HG03103 (cell line): ENCODE results near the gene NEURL1B.

Experiments used
- ATAC-seq: cut with Tn5 transposase; IDR thresholded peaks from one replicate; pipeline ENCODE4 v1.9.1; 2021; ENCODE audit warnings: low read depth; ENCODE audit not compliant: unreplicated experiment

The NEURL1B gene

DNA sequence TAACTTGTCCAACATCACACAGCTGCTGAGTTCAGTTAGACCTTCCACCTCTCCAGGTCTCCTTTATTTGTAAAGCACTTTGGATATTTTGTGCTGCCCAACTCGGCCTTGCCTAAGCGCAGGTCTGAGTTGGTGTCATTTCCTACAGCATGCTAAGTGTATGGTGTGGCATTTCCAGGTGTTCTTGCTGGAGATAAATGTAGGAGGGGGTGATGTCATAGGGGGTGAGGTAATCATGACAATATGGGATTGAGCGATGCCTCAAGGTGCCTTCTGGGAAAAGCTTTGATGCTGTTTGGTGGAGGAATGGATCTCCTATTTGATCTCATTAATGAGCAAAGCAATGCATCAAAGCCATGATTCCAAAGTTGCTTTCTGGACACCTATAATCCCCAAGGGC, 32.3 kb upstream of the NEURL1B start:
- ATAC-seq = no peak

DNA sequence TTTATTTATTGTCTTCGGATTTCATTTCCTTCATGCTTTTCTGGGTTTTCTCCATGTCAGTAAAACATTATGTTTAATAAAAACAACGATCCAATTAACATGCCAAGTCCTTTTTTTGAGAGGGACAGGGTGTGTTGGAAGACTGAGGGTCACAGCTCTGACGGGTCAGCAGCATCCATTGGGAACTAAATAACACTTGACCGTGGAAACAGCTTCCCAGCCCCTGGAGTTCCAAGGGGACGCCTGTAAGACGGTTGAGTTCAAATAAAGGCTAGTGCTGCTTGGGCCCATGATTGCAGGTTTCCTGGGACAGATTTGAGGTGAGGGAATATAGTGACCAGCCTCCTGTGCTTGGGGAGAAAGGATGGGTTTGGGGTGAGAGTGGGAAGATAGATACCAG, 30.4 kb upstream of the NEURL1B start:
- ATAC-seq = no peak

DNA sequence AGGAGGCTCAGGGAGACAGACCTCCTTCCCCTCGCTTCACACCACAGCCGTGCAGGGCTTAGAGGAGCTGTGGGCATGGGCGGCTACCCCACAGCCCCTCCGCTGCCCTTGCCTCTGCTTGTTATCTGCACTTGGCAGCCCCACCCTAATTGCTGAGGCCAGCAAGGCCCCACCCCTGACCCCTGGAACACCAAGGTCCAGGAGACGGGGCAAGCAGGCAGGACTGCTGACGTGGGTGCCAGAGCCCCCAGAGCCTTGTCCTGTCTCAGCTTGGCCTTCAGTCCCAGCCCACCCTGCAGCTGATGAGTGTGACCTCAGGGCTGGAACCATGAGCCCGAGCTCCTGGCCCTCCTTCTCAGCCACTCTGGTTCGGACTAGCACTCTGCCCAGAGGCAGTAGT, 29.1 kb upstream of the NEURL1B start:
- no peak for ATAC-seq

DNA sequence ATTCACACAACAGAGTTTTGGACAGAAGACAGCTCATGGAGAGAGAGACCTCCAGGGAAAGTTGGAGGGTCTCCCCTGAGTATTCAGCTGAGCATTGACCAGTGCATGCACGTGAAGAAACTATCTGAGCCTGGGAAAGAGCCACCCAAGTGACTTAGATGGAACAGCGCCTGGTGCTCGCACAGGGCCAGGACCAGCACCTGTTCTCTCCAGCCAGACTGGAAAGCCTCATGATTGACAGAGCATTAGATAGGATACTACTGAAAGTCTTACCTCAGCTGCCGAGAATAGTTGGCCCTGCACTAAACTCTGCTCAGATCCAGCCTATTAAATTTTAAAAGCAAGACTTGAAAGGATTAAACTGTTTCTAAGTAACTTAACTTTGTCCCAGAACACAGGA, 28.3 kb upstream of the NEURL1B start:
- no peak for ATAC-seq

DNA sequence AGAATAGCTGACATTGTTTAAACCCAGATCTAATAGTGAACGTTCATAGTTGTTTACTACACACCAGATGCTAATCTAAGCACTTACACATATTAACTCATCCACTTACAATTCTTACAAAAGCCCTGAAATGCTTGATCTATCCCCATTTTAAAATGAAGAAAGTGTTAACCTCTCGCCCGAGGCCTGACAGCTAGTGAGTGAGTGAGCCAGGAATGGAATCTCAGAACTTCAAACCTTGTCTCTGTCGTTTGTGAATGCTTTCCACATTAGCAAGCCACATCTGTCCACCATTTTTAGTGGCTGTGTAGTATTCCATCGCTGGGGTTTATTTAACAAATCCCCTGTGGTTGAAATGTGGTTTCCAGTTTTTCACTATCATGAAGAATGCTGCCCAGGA, 24.9 kb upstream of the NEURL1B start:
- ATAC-seq = no peak

DNA sequence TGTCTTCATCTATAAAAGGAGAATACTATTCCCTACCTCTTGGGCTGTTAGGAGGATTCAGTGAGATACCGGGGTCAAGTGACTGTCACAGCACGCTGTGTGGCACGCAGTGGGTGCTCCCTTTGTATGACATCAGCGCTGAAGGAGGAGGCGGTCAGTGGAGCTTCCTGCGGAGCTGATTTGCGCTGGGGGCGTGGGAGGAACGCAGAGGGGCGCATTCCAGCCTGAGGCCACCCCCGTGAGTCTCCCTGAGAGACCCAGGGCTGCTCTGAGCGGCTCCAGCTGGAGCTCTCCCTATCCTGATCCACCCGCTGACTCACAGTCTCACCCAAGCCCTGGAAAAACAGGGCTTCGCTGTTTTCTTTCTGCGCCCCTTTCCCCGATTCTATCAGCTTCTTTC, 24.3 kb upstream of the NEURL1B start:
- ATAC-seq = no peak

DNA sequence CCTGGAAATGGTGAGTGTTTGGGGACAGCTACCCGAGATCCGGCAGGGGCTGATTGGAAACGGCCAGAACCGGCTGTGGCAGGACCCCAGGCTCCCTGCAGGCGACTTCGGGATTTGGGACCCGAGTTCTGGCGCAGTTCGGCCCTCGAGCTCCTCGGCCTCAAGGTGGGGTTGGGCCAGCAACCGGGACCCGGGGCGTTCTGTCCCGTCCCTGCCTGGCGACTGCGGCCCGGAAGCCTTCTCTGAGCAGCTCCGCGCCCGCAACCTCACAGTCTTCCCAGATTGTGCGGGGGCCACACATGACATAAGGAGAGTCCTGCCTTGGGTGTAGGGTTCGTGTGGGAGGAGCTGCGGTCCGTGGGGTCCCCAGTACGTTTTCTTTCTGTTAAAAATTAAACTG, 23.2 kb upstream of the NEURL1B start:
- ATAC-seq = no peak

DNA sequence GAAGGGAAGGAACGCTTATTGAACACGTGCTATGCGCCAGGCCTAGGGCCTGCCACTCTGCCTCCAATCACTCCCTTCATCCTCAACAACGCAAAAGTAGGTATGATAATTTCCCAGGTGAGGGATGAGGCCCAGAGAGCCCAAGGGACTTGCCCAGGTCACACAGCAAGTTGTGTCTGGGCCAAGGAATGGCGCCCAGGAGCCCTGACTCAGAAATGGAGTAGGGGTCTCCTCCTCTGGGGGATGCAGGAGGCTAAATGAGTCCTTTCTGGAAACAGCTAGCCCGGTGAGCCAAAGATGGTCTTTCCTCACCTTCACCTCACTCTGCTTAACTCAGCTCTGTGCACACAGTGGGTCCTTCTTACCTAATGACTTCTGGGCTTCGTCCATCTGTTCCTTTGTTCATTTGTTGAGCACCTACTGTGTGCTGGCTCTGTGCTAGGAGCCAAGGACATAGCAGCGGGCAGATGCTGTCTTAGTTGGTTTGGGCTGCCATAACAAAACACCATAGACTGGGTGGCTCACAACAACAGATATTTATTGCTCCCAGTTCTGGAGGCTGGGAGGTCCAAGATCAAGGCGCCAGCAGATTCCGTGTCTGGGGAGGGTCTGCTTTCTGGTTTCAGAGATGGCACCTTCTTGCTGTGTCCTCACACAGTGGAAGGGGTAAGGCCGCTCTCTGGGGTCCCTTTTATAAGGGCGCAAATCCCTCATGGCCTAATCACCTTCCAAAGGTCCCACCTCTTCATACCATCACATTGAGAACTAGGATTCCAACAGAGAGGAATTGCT, 22.3 kb upstream of the NEURL1B start:
- no peak for ATAC-seq

DNA sequence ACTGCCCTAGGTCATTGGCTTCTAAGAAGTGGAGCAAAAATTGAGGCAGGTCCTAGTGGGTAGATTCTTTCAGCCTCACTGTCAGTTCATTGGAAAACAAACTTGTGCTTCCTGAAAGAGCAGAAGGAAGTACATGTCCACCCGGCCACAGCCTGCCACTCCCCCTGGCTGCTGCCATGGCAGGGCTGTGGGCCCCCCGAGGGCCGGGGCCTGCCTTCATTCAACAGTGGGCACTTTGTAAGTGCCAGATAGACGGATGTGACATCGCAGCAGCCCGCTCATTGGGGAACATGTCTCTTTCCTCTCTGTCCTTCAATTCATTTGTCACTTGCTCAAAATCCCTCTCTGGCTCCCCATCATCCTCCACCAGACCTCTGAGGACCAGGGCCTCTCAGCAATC, 20.6 kb upstream of the NEURL1B start:
- no peak for ATAC-seq

DNA sequence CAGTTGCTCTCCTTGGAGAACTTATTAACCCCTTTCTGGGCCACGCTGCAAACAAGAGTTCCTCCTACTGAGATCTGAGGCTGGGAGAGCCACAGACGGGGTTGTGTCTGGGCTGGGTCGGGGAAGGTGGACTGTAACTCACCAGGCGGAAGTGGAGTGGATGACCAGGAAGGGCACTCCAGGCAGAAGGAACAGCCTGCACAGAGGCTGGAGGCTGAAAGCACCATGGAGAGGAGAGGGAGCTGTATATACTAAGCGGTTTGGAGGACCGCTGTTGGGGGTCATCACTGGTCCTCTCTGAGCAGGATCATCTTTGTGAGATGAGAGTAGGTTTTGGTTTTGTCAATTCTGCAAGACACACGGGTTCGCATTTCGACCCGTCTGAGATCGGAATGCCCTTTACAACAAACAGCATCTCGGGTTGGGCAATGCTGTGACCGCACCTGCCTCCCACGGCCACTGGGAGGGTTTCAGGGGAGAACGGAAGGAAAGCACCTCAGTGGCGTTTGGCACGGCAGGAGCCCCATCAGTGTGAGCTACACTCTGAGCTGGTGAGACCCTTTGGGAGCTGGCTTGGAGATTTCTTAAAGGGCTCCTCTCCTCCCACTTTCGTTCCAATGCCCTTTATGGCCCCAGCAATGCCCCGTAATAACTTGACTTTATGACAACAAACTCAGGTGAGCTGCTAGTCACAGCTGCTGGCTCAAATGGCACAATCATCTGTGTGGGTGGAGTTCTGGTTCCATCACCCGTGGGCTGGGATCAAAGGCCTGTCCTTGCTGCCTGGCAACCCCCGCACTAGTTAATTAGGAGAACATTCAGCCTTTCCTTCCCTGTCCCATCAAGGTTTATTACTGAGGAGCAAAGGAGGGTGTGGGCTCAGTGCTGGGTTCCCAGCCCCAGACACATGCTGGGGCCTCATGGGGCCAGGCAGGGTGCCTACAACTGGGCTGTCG, 18.7 kb upstream of the NEURL1B start:
- no peak for ATAC-seq

DNA sequence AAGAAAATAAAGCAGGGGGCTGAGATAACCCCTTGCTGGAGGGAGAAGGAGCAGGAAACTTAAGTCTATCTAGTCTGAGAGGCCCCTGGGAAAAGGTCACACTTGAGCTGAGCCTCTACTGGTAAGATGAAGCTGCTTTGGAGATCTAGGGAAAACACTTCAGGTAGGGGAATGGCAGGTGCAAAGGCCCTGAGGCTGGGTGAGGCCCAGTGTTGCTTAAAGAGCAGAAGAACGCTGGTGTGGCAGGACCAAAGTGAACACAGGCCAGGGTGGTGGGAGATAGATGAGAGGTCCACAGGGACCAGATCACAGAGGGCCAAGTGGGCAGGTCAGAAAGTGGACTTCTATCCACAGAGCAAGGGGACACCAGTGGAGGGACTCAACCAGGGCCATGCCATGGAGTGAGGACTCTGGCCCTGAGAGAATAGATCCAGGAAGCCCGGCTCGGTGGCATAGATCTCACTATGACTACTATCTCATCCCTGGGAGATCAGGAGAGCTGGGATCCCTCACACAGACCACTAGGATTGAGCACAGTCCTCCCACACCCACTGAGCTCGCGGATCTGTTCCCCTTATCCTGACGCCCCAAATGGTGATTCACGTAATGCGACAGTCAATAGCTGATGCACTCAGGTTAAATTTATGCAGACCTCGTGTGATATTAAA, 17.6 kb upstream of the NEURL1B start:
- ATAC-seq = no peak

DNA sequence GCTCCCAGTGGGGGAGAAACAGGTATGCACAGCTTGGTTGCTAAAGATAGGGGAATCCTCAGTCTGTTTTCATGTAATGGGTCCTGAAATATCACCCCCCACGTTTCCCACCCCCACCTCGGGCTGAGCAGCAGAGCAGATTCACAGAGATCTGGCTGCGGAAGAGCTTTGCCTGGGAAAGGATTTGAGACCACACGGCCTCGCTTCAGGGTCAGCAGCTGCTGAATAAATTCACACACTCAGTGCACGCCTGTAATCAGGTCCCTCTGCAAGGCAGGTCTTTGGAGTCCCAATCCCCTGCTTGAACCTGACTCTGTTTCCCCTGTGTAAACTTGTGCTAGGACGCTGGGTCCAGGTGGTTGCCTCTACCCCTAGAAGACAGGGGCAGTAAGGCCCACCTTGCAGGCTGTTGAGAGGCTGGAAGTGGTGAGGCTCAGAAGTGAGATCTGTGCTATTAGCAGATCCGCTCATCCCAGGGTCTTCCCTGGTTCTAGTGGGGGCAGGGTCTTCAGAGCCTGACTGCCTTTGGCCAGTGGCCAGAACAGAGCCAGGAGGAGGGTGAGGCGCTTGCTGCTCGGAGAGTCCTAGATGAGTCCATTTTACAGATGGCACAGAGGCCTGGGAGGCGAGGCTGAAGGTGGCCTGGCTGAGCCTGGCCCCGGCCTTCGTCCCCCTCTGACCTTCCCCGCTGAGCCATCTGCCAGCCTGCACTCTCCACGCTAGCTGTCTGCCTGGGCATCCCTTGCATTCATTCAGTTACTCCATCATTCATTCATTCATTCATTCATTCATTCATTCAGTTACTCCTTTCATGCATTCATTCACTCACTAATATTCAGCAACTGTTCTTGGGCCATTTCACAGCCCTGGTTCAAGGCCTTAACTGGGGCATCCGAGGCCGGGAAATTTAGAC, 16.7 kb upstream of the NEURL1B start:
- no peak for ATAC-seq

DNA sequence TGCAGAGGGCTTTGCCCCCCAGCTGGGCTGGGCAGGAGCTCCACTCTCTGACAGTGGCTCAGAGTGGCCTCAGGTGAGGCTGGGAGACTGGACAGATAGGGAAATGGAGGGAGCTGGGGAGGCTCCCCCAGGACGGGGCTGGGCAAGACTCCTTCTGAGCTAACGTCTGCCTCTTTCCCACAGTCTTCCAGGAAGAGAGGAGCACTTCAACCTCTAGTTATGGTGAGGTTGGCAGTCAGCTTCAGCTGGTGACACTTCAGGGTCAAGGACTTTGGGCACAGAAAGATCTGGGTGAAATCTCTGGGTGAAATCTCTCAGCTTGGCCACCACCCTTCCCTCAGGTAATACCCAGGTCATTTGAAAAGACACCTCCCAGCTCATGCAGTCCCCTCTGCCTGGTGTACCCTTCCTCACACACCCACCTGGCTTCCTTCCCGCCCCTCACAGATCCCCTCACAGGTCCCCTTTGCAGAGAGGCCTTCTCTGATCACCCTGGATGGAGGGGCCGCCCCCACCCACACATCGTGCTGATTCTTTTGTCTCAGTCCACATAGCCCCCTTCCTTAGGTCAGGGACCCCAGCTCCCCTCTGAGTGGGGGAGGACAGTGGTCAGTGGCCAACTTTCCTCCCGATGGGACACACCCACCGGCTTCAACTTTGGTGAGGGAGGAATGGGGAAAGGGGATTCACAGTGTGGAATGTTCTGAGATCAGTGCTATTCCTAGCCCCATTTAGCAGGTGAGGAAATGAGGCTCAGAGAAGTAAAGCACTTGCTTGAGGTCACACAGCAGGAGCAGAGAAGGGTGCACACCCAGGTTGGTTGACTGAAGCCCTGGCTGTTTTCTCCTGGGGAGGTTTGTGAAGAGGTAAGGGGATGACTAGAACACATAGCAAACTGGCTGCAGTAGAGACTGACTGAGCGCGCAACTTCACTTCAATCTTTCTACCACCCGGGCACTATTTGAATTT, 15.8 kb upstream of the NEURL1B start:
- no peak for ATAC-seq

DNA sequence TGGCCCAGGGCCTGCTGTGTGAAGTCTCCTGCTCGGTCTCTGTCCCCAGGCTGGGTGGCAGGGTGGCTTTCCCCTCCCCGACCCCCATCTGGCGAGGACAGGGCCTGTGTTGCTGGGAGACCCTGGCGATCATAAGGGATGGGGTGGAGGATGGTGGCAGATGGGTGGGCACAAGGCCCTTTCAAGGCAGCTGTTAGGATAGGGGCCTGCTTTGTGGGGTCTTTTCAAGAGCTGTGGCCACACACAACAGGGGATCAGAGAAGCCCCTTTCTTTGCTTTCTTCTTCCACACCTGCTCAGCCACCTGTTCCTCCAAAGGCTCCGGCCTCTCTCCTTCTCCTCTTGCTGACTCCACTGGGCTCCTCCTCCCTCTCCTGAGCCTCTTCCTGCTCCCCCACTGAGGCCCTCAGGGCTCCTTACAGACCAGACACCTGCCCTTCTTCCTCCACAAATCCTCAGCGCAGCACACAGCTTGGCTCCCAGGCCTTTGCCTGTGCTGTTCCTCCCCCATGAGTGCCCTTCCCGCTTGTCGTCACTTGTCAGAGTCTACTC, 15.0 kb upstream of the NEURL1B start:
- no peak for ATAC-seq

DNA sequence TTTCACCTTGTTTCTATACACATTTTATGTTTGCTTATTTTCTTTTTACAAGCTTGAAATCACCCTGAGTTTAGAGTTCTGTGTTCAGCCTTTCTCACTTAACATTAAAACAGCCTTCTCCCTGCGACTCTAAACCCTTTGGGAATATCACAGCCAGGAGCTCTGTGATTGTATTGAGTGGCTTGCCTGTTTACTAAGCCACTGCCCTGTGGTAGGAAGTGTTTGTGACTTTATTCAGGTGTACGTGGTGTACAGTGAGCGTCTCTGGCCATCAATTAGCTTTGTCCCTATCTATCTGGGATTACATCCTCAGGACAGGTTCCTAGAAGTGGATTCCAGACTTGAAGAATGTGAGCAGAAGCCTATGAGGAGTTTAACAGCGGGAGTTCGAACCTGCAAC, 11.0 kb upstream of the NEURL1B start:
- no peak for ATAC-seq

DNA sequence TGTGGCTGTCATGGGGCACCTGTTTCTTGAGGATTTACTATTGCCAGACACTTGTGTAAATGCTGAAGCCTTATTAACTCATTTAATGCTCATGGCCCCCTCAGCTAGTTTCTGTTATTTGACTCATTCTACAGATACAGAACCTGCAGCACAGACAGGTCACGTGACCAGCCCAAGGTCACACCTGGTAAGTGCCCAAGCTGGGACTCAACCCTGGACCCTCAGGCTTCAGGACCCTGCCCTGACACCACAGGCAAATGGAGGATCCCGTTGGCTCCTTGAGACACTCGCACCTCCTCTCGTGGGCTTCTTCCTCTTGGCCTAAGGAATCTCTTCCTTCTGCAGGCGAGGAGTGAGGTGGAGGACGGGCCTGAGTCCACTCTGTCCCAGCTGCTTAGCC, 10.6 kb upstream of the NEURL1B start:
- no peak for ATAC-seq

DNA sequence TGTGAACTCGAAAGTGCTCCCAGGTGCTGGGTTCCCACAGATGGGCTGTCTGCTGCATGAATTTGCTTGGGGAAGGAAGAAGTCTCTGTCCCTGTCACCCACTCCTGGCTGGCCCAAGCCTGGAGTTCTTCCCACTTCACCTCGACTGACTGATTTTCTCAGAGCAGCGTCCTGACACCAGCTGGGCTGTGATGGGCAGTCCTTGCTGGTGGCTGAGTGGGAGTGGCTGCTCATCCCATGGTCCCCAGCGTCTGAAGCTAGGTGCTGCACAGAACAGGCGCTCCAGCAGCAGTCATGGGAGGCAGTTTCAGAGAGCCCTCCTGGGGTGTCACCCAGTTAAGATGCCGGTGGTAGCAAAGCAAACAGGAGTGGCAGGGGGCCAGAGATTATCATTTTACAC, 10.1 kb upstream of the NEURL1B start:
- no peak for ATAC-seq

DNA sequence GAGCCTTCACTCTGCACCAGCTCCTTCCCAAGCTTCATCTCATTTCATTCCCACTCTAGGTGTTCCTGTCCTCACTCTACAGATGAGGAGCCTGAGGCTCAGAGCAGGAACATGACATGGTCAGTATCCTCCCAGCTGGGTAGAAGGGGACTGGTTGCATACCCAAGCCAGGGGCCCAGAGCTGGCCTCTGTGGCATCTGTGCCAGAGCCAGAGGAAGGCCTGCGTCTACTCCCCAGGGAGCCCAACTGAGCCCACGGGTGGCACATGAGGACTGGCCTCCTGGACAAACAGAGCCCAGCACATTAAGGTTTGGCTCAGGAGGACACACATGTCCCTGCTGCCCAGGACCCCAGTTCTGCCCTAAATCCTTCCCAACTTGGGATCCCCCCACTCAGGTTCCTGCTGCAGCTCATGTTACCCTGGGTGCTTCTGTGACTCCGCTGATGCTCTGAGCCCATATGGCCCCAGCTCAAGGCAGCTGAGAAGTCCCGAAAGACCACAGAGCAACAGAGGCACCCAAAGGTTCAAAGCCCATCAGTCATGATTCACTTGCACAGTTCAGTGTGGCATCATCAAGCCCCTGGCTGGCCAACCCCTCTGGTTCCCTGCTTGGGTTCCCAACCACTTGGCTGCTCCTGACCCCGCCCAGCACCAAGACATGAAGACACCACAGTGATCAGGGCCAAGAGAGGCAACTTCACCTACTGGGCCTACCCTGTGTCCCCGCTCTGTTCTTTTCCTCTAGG, 8.5 kb upstream of the NEURL1B start:
- no peak for ATAC-seq
